ENCODE results near the gene SH3BGR.

SH3BGR gene

DNA sequence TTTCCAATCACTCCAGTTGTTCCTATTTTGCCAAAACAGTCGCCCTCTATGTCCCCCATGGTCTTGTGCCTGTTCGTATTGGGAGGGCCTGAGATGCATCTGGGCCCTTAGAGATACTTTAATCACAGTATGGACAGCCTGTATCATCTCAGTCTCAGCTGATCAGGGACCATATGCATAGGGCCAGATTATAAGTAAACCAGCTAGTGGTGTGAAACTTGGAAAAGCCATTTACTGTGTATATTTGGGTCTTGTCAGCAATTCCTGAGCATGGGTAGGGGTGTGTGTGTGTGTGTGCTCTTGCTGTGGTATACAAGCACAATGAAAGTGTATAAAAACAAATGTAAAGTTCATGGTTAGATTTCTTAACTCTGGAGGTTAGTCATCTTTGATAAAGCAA lies 22.8 kb downstream of the SH3BGR start:
- DNase-seq (ENCODE audit: low read depth), result no peak
- no peak overlapping the region for H3K4me3 ChIP-seq (ENCODE audit: low read length)
- TF ChIP-seq, protein P1, sequence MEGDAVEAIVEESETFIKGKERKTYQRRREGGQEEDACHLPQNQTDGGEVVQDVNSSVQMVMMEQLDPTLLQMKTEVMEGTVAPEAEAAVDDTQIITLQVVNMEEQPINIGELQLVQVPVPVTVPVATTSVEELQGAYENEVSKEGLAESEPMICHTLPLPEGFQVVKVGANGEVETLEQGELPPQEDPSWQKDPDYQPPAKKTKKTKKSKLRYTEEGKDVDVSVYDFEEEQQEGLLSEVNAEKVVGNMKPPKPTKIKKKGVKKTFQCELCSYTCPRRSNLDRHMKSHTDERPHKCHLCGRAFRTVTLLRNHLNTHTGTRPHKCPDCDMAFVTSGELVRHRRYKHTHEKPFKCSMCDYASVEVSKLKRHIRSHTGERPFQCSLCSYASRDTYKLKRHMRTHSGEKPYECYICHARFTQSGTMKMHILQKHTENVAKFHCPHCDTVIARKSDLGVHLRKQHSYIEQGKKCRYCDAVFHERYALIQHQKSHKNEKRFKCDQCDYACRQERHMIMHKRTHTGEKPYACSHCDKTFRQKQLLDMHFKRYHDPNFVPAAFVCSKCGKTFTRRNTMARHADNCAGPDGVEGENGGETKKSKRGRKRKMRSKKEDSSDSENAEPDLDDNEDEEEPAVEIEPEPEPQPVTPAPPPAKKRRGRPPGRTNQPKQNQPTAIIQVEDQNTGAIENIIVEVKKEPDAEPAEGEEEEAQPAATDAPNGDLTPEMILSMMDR (IDR thresholded peaks at IDR 0.05; ENCODE audit: insufficient read depth, low read depth, low read length, missing control alignments), result no peak

DNA sequence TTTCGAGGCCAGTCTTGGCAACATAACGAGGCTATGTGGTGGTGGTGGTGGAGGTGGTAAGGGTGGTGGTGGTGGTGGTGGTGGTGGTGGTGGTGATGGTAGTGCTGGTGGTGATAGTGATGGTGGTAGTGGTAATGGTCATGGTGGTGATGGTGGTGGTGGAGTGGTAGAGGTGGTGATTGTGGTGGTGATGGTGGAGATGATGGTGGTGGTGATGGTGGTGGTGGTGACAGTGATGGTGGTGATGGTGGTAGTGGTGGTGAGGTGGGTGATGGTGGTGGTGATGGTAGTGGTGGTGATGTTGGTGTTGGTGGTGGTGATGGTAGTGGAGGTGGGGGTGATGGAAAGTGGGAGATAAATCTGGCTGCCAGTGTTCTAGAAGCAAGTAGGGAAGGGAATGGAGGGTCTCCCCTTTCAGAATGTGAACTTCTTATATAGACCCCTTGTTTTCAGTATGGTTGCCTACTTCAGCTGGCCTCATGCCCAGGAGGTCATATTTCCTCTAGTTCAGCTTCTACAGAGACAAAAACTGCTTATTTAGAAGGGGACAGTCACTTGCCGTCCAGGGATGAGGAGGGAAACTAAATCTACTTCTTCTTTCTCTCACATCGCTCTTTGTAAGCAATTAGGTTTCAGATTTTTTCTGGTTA lies 27.5 kb downstream of the SH3BGR start:
- DNase-seq (ENCODE audit: low read depth), result no peak
- no peak overlapping the region for H3K4me3 ChIP-seq (ENCODE audit: low read length)
- TF ChIP-seq, protein P1 (IDR thresholded peaks at IDR 0.05; ENCODE audit: insufficient read depth, low read depth, low read length, missing control alignments), result no peak

DNA sequence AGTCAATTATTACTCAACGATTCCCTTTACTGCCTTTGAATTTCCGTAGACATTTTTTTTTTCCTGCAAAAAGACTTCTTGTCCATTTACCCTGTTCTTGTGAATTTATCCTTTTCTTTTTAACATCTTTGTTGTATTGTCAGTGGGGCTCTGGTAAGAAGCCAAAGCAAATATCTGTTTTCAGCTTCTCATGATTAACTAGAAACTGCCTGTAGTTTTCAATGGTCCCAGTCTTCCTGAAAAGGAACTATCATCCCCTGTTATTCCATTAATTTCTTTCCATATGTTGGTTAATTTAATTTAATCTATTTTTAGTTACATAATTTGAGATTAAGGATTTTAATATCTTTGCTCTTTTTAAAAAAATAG lies 28.0 kb downstream of the SH3BGR start:
- no peak overlapping the region for H3K4me3 ChIP-seq (ENCODE audit: low read length)
- TF ChIP-seq, protein P1 (IDR thresholded peaks at IDR 0.05; ENCODE audit: insufficient read depth, low read depth, low read length, missing control alignments), result no peak
- no peak for DNase-seq (ENCODE audit: low read depth)

DNA sequence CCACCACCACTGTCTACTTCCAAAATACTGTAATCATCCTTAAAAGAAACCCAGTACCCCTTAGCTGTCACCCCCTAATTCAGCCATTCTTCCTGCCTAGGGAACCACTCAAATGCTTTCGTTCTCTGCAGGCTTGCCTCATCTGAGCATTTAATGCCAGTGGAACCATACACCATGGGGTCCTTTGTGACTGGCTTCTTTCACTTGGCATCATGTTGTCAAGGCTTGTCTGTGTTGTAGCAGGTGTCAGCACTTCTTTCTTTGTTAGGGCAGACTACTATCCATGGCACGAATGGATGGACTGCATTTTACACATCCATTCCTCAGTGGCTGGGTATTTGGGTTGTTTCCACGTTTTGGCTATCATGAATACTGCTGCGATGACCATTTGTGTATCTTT lies 28.5 kb downstream of the SH3BGR start:
- no peak overlapping the region for H3K4me3 ChIP-seq (ENCODE audit: low read length)
- no peak for DNase-seq (ENCODE audit: low read depth)
- TF ChIP-seq, protein P1 (IDR thresholded peaks at IDR 0.05; ENCODE audit: insufficient read depth, low read depth, low read length, missing control alignments), result no peak

DNA sequence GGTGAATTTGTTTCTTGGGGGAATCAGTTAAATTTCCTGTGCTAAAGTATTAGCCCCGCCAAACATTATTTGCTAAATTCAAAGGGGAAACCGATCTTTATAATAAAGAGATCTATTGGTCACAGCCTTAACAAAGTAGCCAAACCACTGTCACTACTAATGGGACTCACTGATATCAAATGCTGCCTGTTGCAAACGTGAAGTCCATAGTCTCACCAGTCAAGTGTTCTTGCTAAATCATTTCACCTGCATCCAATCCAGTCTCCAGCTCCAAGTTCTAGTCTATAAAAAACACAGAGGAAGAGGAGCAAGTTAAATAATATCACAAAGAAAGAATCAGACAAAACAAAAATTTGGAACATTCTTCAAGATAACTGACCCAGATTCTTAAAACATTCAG lies 30.1 kb downstream of the SH3BGR start:
- DNase-seq (ENCODE audit: low read depth), result no peak
- no peak overlapping the region for H3K4me3 ChIP-seq (ENCODE audit: low read length)
- TF ChIP-seq, protein P1 (IDR thresholded peaks at IDR 0.05; ENCODE audit: insufficient read depth, low read depth, low read length, missing control alignments), result no peak

DNA sequence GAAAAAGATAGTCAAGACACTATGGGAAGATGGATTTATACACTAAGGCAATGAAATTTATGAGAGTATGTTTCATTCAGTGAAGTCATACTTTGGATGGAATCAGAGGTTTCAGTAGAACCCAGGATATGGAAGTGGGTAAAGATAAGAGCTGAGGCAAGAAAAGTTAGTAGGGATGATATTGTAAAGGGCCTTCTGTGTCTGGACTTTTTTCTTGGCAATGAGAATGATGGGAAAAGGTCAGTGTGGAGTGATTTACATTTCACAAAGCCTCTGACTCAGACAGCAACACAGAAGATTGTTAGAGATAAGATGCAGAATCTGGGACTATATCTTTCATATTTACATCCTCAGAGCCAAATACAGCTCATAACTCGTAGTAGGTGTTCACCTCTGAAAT lies 32.1 kb downstream of the SH3BGR start:
- TF ChIP-seq, protein P1 (IDR thresholded peaks at IDR 0.05; ENCODE audit: insufficient read depth, low read depth, low read length, missing control alignments), result no peak
- no peak overlapping the region for H3K4me3 ChIP-seq (ENCODE audit: low read length)
- no peak for DNase-seq (ENCODE audit: low read depth)

DNA sequence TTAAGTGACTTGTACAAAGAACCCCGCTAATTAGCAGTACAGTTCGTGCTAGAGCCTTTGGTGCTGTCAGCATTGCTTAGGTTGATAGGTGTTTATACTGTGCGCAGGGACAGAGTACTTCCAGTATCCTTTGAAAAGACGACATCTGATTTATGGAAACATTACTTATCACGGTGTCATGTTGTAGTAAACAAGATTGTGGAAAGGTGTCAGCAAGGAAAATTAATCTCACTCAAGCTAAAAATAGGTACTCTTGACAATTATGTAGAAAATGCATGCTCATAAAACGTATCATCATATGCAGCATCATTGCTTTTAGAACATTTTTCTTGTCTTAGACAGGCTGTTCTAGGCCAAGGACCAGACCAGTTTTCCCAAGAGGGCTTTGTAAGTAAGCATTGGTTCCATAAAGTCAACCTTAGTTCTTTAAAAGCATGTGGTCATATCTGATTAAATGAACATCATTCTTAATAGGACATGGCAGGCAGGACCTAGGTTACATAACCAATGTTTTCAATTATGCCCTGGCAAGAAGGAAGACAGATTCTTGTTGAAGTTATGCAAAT lies 33.0 kb downstream of the SH3BGR start:
- no peak for DNase-seq (ENCODE audit: low read depth)
- TF ChIP-seq, protein P1 (IDR thresholded peaks at IDR 0.05; ENCODE audit: insufficient read depth, low read depth, low read length, missing control alignments), result no peak
- no peak overlapping the region for H3K4me3 ChIP-seq (ENCODE audit: low read length)
